ENCODE data around the gene ZCCHC14. TPM values are rescaled to one million over a fixed set of nuclear protein-coding genes. Genes with fewer than 3 reads are reported as not detected.
"Not testable (repeated sequence)": the region's sequence is repeated elsewhere in the genome, so short reads cannot be mapped to it uniquely, and the experiment has no call there.

Gene ZCCHC14
- total RNA-seq, 1 experiment from 2014 or later = 4.7 TPM

GRCh38 chr16:87498324-87499188 is 5.7 kb upstream of the ZCCHC14 start:
- peak; percentile 39 for DNase-seq (ENCODE audit: extremely low read depth, low read depth)

DNA sequence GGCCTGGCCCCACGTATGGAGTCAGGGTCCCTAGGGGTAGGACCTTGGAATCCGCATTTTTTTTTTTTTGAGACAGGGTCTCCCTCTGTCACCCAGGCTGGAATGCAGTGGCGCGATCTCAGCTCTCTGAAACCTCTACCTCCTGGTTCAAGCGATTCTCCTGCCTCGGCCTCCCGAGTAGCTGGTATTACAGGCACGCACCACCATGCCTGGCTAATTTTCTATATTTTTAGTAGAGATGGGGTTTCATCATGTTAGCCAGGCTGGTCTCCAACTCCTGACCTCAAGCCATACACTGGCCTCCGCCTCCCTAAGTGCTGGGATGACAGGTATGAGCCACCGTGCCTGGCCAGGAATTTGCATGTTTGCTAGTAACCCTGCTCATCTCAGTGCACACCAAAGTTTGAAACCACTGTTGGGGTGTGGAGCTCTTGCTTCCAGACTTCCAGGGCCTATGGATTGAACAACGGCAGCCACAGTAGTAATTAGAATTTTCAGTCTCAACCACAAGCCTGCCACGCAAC is 5.0 kb upstream of the ZCCHC14 start:
- DNase-seq (ENCODE audit: extremely low read depth, low read depth) = not testable (repeated sequence)

DNA sequence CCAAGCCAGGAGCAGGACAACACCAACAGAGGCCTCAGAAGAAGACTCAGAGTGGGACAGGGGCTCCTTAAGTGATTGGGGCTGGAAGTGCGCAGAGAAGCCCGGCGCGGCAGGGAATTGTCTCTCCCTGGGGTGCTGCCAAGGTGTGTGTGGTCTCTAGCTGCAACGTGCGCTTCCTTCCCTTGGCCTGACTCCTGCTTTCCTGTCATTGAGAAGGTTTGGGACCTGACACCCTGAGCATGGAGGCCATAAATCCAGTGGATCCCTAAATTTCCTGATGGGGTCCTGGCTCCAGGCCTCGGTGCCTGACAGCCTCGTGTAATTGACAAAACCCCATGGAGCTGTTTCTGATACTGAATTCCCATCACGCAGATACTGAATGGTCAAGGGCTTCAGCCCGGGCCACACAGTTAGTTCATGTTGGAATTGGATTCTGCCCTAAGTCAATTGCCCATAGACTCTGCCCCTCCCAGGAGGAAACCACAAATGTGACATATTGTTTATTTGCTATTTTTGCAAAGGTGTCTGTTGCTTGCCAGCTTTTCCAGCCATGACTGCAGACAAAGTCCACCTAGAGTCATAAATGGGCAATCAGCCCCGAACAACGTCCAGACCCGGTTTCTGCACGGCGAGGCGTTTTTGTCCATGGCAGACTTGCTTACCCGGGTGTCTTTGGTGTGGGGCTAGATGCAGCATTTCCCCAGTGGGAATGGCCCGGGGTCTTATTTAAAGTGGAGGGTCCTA is 4.4 kb upstream of the ZCCHC14 start:
- not testable (repeated sequence) for DNase-seq (ENCODE audit: extremely low read depth, low read depth)

DNA sequence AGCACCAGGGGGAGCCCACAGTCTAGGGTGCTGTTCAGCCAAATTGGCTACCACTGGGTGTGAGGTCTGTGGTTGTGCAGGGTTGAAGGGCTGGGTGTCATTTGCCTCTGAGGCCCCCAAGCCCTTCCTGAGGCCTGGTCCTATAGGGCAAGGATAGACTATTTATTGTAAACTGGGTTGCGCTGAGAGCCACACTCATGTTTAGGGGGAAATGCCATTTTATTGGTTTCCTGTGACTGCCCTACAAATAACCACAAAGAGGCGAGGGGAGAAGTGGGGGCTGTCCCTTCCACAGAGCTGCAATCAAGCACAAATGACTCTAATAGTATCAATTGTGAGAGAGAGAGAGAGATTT is 3.6 kb upstream of the ZCCHC14 start:
- DNase-seq (ENCODE audit: extremely low read depth, low read depth) = no peak

GRCh38 chr16:87495578-87496446 is 3.0 kb upstream of the ZCCHC14 start:
- DNase-seq (ENCODE audit: extremely low read depth, low read depth) = no peak

DNA sequence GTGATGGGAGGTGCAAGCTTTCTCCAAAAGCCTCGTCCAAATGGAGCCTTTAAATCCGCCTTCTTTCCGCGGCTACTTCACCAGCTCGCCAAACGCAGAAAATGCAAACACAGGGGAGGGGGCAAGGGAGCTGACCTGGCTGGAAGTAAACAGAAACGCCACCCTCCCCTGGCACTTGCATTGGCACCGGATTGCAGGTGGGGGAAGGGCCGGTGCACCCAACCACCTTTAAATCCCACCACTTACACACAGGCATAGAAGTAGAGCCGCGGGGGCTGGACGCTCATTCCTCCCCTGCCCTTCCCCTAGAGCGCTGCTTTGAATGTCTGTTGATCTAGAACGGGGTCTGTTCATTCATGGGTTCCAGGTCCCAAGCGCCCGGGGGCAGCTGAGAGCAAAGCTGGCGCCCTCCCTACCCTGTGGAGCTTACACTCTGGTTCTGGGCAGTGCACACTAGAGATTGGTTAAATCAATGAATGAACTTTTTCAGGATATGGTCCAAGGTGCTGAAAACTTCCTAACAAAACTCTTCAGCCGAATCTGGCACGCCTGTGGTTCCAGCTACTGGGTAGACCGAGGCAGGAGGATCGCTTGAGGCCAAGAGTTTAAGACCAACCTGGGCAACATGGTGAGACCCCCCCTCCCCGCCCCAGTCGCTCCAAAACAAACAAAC is 920 bp upstream of the ZCCHC14 start:
- no peak for DNase-seq (ENCODE audit: extremely low read depth, low read depth)

- DNase-seq (ENCODE audit: extremely low read depth, low read depth) = no peak
Measured at GRCh38 chr16:87492291-87492630, 563 bp downstream of the ZCCHC14 start.

GRCh38 chr16:87491522-87492290 is 1.1 kb downstream of the ZCCHC14 start:
- DNase-seq (ENCODE audit: extremely low read depth, low read depth) = no peak

- DNase-seq (ENCODE audit: extremely low read depth, low read depth) = not testable (repeated sequence)
Measured at GRCh38 chr16:87490799-87491521, 1.9 kb downstream of the ZCCHC14 start.

GRCh38 chr16:87490096-87490798 is 2.6 kb downstream of the ZCCHC14 start:
- no peak for DNase-seq (ENCODE audit: extremely low read depth, low read depth)

- DNase-seq (ENCODE audit: extremely low read depth, low read depth) = no peak
Measured at GRCh38 chr16:87489434-87490045, 3.3 kb downstream of the ZCCHC14 start.

GRCh38 chr16:87488960-87489359 is 3.9 kb downstream of the ZCCHC14 start:
- DNase-seq (ENCODE audit: extremely low read depth, low read depth) = not testable (repeated sequence)

- DNase-seq (ENCODE audit: extremely low read depth, low read depth) = no peak
Measured at GRCh38 chr16:87487361-87487924, 5.4 kb downstream of the ZCCHC14 start.

- DNase-seq (ENCODE audit: extremely low read depth, low read depth) = no peak
Measured at GRCh38 chr16:87486713-87487247, 6.0 kb downstream of the ZCCHC14 start.

DNA sequence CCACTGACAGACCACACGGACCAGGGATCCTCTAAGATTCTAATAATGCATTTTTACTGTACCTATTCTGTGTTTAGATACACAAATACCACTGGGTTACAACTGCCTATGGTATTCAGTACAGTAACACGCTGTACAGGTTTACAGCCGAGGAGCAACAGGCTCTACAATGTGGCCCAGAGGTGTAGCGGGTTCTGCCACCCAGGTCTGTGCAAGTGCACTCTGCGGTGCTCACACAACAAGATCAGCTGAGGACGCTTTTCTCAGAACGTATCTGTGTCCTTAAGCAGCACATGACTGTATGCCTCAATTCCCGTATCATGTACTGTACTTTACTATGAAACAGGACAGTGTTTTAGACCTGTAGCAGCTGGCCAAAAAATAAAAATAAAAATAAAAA is 6.5 kb downstream of the ZCCHC14 start:
- no peak for DNase-seq (ENCODE audit: extremely low read depth, low read depth)

DNA sequence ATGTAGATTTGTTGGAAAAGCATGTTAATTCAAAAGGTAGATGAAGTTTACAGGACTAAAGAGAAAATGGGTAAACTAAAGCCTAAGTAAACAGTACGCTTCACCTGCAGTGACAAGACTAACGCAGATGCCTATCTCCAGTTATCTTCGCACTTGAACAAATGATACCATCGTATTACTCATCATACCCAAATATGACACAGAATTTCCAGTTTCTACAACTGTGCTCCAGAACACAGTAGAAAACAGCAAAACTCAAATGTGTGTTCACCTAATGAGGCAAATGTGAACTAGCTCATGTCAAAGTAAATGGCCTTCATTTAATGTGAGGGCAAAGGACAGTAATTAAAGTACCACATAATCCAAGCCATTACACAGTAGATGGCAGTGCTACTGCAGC is 7.0 kb downstream of the ZCCHC14 start:
- DNase-seq (ENCODE audit: extremely low read depth, low read depth) = not testable (repeated sequence)

All from NCI-H460 (cell line).